Hippocampal formation (tissue), 2 donors: ENCODE measurements around the gene TRA2B.
"Not testable (repeated sequence)": the region's sequence is repeated elsewhere in the genome, so short reads cannot be mapped to it uniquely, and the experiment has no call there.

ENCODE experiments used
- DNase-seq, 2 donors: peaks; one replicate each; lab custom pipeline; 2025; lab: John Stamatoyannopoulos, UW

Gene TRA2B

GRCh38 chr3:185927501-185928200 is 10.2 kb downstream of the TRA2B start:
- no peak for DNase-seq

- DNase-seq, result no peak
Measured at GRCh38 chr3:185926445-185926844, 11.4 kb downstream of the TRA2B start.

- DNase-seq, result no peak
Measured at GRCh38 chr3:185925353-185925752, 12.5 kb downstream of the TRA2B start.

- DNase-seq, result no peak
Measured at GRCh38 chr3:185924375-185924774, 13.4 kb downstream of the TRA2B start.

- no peak for DNase-seq
Measured at GRCh38 chr3:185920184-185920583, 17.6 kb downstream of the TRA2B start.

GRCh38 chr3:185916042-185916833 is 21.6 kb downstream of the TRA2B start:
- DNase-seq, result no peak

- DNase-seq, result no peak
Measured at GRCh38 chr3:185915642-185916041, 22.2 kb downstream of the TRA2B start.

GRCh38 chr3:185914911-185915629 is 22.7 kb downstream of the TRA2B start:
- no peak for DNase-seq

- DNase-seq, result no peak
Measured at GRCh38 chr3:185912929-185913901, 24.6 kb downstream of the TRA2B start.

GRCh38 chr3:185912512-185912911 is 25.3 kb downstream of the TRA2B start:
- DNase-seq, result no peak

GRCh38 chr3:185911076-185911448 is 26.8 kb downstream of the TRA2B start:
- not testable (repeated sequence) for DNase-seq

- DNase-seq, result not testable (repeated sequence)
Measured at GRCh38 chr3:185910322-185911075, 27.3 kb downstream of the TRA2B start.

- not testable (repeated sequence) for DNase-seq
Measured at GRCh38 chr3:185909913-185910312, 27.9 kb downstream of the TRA2B start.

GRCh38 chr3:185900228-185900627 is 37.6 kb downstream of the TRA2B start:
- no peak for DNase-seq

GRCh38 chr3:185896636-185897035 is 41.2 kb downstream of the TRA2B start:
- no peak for DNase-seq

GRCh38 chr3:185887066-185887465 is 50.7 kb downstream of the TRA2B start:
- no peak for DNase-seq

GRCh38 chr3:185884641-185885040 is 53.2 kb downstream of the TRA2B start:
- no peak for DNase-seq

- no peak for DNase-seq
Measured at GRCh38 chr3:185881926-185882325, 55.9 kb downstream of the TRA2B start.

GRCh38 chr3:185880600-185880999 is 57.2 kb downstream of the TRA2B start:
- DNase-seq, result no peak

- no peak for DNase-seq
Measured at GRCh38 chr3:185878920-185879319, 58.9 kb downstream of the TRA2B start.

GRCh38 chr3:185874119-185874518 is 63.7 kb downstream of the TRA2B start:
- DNase-seq, result no peak
